ENCODE measurements around the gene NRF1. TPM values are rescaled to one million over a fixed set of nuclear protein-coding genes. Genes with fewer than 3 reads are reported as not detected.

NRF1 gene
- total and polyA plus RNA-seq, 10 donors, result 6.7 to 27.9 (median 20.9) TPM

DNA sequence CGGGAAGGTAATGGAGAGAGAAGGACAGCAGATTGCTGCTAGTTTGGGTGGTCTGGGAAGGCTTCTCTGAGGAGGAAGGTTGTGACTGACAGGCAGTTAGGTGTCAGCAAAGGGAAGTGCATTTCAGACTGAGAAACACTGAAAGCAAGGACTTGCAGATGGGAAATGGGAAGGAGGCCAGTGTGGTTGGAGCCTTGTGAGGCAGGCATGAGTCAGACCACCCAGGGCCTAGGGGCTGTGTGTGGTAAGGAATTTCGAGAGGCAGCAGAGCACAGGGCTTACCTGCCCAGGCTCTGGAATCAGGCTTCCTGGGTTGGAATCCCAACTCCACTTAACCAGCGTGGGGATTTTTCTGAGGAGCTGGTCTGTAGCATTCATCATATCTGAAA, 53.5 kb downstream of the NRF1 start:
- Histone ChIP-seq H3K36me3 (peaks cover 0 to 49% (median 23%) of the 10 kb centered on the region in 6 donors), H3K9me3 (peaks cover 4 to 25% (median 20%) of the 10 kb centered on the region in 8 donors), H3K4me3 (no peak overlapping the region), H3K27ac (no peak overlapping the region), H3K4me1 (peaks cover 0 to 20% (median 3%) of the 10 kb centered on the region in 6 donors), H3K27me3 (replicated peaks in 1 of 7) (no peaks in the 10 kb centered on the region)
- WGBS, 5 donors, result 77 to 94% (median 79%) methylated on average over 3 of the region's 3 CpGs
- intact Hi-C loops (cut with DNase I; ENCODE audit: low total_unique reads), result loop anchor here (10.0 kb wide), 1 partner anchor 160 kb away; no protein-coding TSS in a partner anchor
- no peak for DNase-seq
- TF ChIP-seq POLR2AphosphoS5 (IDR thresholded peaks at IDR 0.05), result no peak
- no peak for TF ChIP-seq POLR2A (IDR thresholded peaks at IDR 0.05)
- TF ChIP-seq, protein P1, sequence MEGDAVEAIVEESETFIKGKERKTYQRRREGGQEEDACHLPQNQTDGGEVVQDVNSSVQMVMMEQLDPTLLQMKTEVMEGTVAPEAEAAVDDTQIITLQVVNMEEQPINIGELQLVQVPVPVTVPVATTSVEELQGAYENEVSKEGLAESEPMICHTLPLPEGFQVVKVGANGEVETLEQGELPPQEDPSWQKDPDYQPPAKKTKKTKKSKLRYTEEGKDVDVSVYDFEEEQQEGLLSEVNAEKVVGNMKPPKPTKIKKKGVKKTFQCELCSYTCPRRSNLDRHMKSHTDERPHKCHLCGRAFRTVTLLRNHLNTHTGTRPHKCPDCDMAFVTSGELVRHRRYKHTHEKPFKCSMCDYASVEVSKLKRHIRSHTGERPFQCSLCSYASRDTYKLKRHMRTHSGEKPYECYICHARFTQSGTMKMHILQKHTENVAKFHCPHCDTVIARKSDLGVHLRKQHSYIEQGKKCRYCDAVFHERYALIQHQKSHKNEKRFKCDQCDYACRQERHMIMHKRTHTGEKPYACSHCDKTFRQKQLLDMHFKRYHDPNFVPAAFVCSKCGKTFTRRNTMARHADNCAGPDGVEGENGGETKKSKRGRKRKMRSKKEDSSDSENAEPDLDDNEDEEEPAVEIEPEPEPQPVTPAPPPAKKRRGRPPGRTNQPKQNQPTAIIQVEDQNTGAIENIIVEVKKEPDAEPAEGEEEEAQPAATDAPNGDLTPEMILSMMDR (IDR thresholded peaks at IDR 0.05 in 8 of 11, conservative IDR thresholded peaks at IDR 0.05 in 3 of 11), result no peak

DNA sequence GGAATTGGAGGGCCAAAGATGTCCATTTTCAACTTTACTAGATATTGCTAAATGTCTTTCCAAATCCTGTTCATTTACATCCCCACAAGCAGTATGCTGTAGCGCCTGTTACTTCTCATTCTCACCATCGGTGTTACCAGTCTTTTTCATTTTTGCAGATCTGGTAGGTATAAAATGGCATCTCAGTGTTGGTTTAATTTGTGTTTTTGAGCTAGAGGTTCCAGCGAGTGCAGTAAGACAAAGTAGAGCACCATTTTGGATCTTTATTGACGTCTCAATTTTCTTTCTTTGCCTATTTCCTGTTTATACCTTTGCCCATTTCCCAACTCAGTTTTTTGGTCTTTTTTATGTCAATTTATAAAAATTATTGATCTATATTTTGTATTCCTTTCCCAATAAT, 55.6 kb downstream of the NRF1 start:
- peaks cover 0 to 40% (median 8%) of the 10 kb centered on the region in 6 donors for H3K36me3 ChIP-seq
- peaks cover 0 to 4% (median 1%) of the 10 kb centered on the region in 8 donors for H3K9me3 ChIP-seq
- H3K4me1 ChIP-seq, result peaks cover 0 to 20% (median 3%) of the 10 kb centered on the region in 6 donors
- intact Hi-C loops (cut with DNase I; ENCODE audit: low total_unique reads), result loop anchor here (10.0 kb wide), 1 partner anchor 158 kb away; no protein-coding TSS in a partner anchor
- TF ChIP-seq POLR2A (IDR thresholded peaks at IDR 0.05) (no peak), POLR2AphosphoS5 (IDR thresholded peaks at IDR 0.05) (no peak)
- TF ChIP-seq, protein P1 (IDR thresholded peaks at IDR 0.05 in 8 of 11, conservative IDR thresholded peaks at IDR 0.05 in 3 of 11), result no peak
- H3K27ac ChIP-seq, result no peak overlapping the region
- WGBS, 5 donors, result 89 to 97% (median 95%) methylated on average over 4 of the region's 4 CpGs
- no peak for DNase-seq
- H3K4me3 ChIP-seq, result no peak overlapping the region
- H3K27me3 ChIP-seq (replicated peaks in 1 of 7), result no peaks in the 10 kb centered on the region

DNA sequence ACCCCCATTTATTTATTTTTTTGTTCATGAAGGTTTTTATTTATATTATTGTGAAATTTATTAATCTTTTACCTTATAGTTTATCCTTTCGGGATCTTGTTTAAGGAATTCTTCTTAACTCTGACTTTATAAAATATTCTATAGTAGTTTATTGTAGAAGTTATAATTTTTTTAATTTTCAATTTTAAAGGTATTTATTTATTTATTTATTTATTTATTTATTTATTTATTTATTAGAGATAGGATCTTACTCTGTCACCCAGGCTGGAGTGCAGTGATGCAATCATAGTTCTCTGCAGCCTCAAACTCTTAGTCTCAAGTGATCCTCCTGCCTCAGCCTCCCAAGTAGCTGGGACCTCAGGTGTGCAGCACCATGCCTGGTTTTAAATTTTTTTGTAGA, 56.0 kb downstream of the NRF1 start:
- no peaks in the 10 kb centered on the region for H3K9me3 ChIP-seq
- H3K4me3 ChIP-seq, result no peak overlapping the region
- no peak for TF ChIP-seq POLR2A (IDR thresholded peaks at IDR 0.05)
- TF ChIP-seq POLR2AphosphoS5 (IDR thresholded peaks at IDR 0.05), result no peak
- TF ChIP-seq, protein P1 (IDR thresholded peaks at IDR 0.05 in 8 of 11, conservative IDR thresholded peaks at IDR 0.05 in 3 of 11), result no peak
- H3K27ac ChIP-seq, result no peak overlapping the region
- WGBS, 5 donors, result 95 to 100% (median 98%) methylated on average over 1 of the region's 1 CpG
- intact Hi-C loops (cut with DNase I; ENCODE audit: low total_unique reads), result loop anchor here (10.0 kb wide), 1 partner anchor 157 kb away; no protein-coding TSS in a partner anchor
- peaks cover 0 to 20% (median 3%) of the 10 kb centered on the region in 6 donors for H3K4me1 ChIP-seq
- H3K27me3 ChIP-seq (replicated peaks in 1 of 7), result no peaks in the 10 kb centered on the region
- DNase-seq, result no peak
- H3K36me3 ChIP-seq, result peaks cover 0 to 40% (median 12%) of the 10 kb centered on the region in 6 donors

DNA sequence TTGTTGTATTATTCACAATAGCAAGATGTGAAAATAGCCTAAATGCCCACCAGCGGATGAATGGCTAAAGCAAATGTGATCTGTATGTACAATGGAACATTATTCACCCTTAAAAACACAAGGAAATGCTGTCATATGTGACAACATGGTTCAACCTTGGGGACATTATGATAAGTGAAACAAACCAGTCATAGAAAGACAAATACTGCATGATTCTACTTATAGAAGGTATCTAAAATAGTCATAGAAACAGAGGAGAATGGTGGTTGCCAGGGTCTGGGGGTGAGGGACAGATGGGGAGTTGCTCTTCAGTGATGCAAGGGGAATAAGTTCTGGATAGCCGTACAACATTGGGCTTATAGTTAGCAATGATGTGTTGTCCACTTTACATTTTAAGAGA, 58.4 kb downstream of the NRF1 start:
- no peaks in the 10 kb centered on the region for H3K27me3 ChIP-seq (replicated peaks in 1 of 7)
- DNase-seq, result no peak
- peaks cover 0 to 55% (median 31%) of the 10 kb centered on the region in 6 donors for H3K36me3 ChIP-seq
- H3K4me1 ChIP-seq, result peaks cover 0 to 8% (median 0%) of the 10 kb centered on the region in 6 donors
- no peak overlapping the region for H3K4me3 ChIP-seq
- H3K9me3 ChIP-seq, result peaks cover 0 to 6% (median 4%) of the 10 kb centered on the region in 8 donors
- no peak overlapping the region for H3K27ac ChIP-seq
- intact Hi-C loops (cut with DNase I; ENCODE audit: low total_unique reads), result loop anchor here (10.0 kb wide), 1 partner anchor 155 kb away; no protein-coding TSS in a partner anchor
- WGBS, 5 donors, result 93 to 96% (median 95%) methylated on average over 2 of the region's 2 CpGs
- TF ChIP-seq POLR2A (IDR thresholded peaks at IDR 0.05) (no peak), POLR2AphosphoS5 (IDR thresholded peaks at IDR 0.05) (no peak)
- TF ChIP-seq, protein P1 (IDR thresholded peaks at IDR 0.05 in 8 of 11, conservative IDR thresholded peaks at IDR 0.05 in 3 of 11), result no peak
